HG03064 (cell line): ENCODE measurements around the gene TOP2A.

ENCODE experiments used
- ATAC-seq: cut with Tn5 transposase; IDR thresholded peaks from one replicate; pipeline ENCODE4 v1.9.1; 2021; ENCODE audit warnings: low read depth; ENCODE audit not compliant: unreplicated experiment

Gene TOP2A

GRCh38 chr17:40454613-40454995, 36.9 kb upstream of the TOP2A start:
- no peak for ATAC-seq

- ATAC-seq = no peak
Measured at GRCh38 chr17:40453881-40454612, 36.4 kb upstream of the TOP2A start.

GRCh38 chr17:40452921-40453378, 35.3 kb upstream of the TOP2A start:
- no peak for ATAC-seq

- no peak for ATAC-seq
Measured at GRCh38 chr17:40452216-40452787, 34.6 kb upstream of the TOP2A start.

GRCh38 chr17:40451420-40451819, 33.7 kb upstream of the TOP2A start:
- ATAC-seq = no peak

- no peak for ATAC-seq
Measured at GRCh38 chr17:40450175-40450574, 32.5 kb upstream of the TOP2A start.

GRCh38 chr17:40448639-40449261, 31.1 kb upstream of the TOP2A start:
- no peak for ATAC-seq

GRCh38 chr17:40448213-40448638, 30.5 kb upstream of the TOP2A start:
- no peak for ATAC-seq

GRCh38 chr17:40447806-40448205, 30.1 kb upstream of the TOP2A start:
- no peak for ATAC-seq

GRCh38 chr17:40447148-40447644, 29.5 kb upstream of the TOP2A start:
- ATAC-seq = no peak

- no peak for ATAC-seq
Measured at GRCh38 chr17:40445751-40446468, 28.2 kb upstream of the TOP2A start.

- no peak for ATAC-seq
Measured at GRCh38 chr17:40443988-40444899, 26.5 kb upstream of the TOP2A start.

GRCh38 chr17:40443196-40443987, 25.7 kb upstream of the TOP2A start, which contains the start of gene IGFBP4:
TSS of gene IGFBP4 (plus strand) at chr17:40443450. CDS start at chr17:40443736, 286 bp downstream.
- no peak for ATAC-seq

GRCh38 chr17:40442392-40443195, 24.9 kb upstream of the TOP2A start:
- ATAC-seq = no peak

- ATAC-seq = no peak
Measured at GRCh38 chr17:40440166-40440565, 22.5 kb upstream of the TOP2A start.

- ATAC-seq = no peak
Measured at GRCh38 chr17:40437095-40437732, 19.5 kb upstream of the TOP2A start.

GRCh38 chr17:40436636-40437035, 18.9 kb upstream of the TOP2A start:
- ATAC-seq = no peak
